Skin of body (tissue), 2 donors: ENCODE measurements around the gene RHEB. TPM values are rescaled to one million over a fixed set of nuclear protein-coding genes. Genes with fewer than 3 reads are reported as not detected.

ENCODE experiments used
- DNase-seq: peaks from one replicate; lab custom pipeline; 2025; lab: John Stamatoyannopoulos, UW
- total RNA-seq: library from RNA; depleted of rRNA; stranded (reverse); fragments of >200 nt; gene quantifications from one replicate; pipeline ENCODE4 v1.2.3, GENCODE V29; 2014

RHEB gene
- total RNA-seq, 1 donor from 2014 or later, result 63.0 TPM

DNA sequence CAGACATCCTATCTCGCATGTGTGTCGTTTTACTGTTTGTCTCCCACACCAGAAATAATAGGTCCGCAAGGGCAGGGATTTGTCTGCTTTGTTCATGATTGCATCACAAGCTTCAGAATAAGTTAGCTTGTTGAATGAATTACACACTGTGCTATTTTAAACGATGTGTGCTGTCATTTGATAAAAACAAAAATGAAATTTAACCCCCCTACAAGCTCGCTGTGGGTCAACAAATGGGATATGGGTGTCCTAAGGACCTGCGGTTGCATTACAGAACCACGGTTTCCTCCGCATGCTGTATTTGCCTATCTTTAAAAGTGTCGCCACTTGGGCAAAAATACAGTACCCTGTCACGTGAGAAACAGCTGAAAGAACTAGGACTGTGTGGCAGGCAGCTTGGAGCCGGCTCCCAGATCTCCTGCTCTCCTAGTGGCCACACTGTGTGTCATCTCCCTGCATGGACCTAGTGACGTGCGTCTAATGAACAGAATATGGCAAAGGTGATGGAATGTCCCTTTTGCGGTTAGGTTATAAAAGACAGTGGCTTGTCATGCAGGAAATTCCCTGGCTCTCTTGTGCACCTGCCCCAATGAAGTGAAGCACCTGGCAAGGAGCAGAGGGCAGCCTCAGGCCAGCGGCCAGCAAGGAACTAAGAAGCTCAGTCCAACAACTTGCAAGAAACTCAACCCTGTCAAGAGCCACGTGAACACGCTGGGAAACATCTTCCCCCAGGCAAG is 46.9 kb downstream of the RHEB start:
- no peak for DNase-seq

DNA sequence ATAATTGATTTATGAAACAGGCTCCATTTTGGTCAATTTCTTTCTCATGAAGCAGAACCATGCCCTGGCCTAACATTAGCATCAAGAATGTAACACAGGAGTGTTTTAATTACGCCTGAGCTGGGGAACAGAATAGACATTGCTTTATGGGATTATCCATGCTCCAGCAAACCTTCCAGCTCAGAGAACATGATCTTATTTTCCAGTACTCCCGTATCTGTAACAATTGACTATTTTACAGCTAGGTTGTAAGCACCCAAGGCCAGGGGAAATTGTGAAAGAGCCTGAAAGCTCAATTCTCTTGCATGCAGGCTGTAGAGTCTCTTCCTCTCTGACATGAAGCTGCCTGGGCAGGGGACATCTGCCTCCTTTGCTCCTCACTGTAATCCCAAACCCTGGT is 49.0 kb downstream of the RHEB start:
- DNase-seq, result no peak

DNA sequence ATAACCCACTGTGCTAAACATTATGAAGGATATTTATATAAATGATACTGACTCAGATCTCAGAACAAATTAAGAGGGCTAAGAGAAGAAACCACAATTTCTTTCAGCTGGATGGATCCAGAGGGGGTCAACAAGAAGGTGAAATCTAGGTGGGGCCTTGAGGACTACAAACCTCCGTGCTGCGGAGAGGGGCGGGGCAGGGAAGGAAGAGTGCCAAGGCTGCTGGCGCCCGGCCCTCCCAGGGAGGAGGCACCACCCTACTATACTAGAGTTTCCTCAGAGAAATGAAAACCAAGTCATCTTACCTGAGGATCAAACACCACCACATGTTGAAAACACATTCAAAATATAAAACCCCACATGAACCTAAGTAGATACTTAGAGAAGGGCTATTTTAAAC is 50.4 kb downstream of the RHEB start:
- DNase-seq, result no peak

DNA sequence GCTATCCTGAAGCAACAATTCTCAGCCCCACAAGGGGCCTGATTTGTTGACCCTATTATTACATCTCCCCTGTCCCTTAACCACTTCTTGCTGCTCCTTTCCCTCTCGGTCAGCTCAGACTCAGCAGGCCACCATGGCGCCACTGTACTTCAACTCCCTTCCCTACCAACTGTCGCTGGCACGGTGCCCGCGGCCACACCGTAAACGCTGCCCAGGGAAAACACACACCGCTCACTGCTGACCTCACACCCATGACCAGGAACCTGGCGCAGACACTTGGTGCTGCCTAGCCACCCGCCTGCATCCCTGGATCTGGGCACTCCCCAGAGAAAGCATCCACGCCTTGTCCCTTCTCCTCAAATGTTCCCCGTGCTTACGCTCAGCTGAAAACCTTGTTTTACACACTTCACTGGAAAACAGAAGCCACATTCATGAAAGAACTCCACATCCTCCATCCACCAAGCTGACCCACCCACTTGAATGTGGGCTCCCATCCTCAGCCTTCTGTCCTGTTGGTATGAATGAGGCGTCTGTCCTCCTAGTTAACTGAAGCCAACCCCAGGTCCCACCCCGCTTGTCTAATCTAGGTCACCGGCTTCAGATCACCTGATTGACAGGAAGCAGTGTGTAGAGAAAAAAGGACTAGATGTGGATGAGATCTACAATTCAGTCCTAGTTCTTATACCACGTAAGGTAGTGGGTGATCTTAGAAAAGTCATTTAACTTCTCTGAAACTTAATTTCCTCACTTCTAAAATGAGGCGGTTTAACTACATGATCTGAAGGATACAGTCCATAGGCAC is 51.3 kb downstream of the RHEB start:
- DNase-seq, result no peak

DNA sequence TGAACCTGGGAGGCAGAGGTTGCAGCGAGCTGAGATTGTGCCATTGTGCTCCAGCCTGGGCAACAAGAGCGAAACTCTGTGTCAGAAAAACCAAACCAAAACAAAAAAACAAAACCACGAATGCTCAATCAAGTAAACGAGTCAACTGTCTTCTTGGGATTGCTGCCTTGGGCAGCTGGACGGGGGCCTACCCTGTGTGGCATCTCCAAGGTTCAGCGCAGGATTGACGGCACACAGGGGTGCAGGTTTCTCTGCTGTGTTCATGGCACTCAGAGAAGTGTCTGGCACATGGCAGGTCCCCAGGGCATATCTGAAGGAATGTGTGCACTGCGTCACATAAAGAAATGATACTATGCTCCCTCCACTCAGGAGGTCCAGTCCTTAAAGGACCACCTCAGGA is 54.5 kb downstream of the RHEB start:
- DNase-seq, result no peak

DNA sequence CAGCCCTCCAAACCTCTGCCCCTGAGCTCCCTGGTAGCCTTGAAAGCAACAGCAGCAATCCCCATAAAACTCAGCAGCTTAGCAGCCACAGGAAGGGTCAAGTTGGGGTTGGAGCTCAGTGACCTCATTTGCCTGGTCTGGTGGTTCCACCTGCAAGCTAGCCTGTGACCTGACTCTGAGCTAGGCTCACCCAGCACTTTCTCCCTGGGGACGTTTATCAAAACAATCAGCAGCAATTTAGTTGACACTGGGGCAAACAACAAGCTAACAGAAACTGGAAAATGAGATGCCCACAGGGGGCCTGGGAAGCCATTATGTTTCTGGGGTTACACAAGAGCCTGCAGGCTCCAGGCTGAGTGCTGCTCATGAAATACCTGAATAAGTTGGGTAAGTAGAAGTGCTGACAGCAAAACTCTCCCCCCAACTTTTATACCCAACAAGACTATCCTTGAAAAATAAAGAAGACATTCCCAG is 57.4 kb downstream of the RHEB start:
- DNase-seq, result no peak

DNA sequence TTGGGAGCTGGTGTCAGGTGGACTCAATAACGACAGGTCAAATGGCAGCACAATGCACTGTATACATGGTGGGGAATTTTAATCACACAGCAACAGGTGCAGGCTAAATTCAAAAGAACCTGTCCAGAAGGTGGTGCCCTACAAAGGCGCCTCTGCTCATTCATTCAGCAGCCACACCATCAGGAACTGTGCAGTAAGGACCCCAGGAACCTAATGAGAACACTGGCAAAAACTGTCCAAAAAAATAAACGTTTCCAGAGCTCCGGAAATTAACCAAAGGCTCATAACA is 57.8 kb downstream of the RHEB start:
- no peak for DNase-seq

DNA sequence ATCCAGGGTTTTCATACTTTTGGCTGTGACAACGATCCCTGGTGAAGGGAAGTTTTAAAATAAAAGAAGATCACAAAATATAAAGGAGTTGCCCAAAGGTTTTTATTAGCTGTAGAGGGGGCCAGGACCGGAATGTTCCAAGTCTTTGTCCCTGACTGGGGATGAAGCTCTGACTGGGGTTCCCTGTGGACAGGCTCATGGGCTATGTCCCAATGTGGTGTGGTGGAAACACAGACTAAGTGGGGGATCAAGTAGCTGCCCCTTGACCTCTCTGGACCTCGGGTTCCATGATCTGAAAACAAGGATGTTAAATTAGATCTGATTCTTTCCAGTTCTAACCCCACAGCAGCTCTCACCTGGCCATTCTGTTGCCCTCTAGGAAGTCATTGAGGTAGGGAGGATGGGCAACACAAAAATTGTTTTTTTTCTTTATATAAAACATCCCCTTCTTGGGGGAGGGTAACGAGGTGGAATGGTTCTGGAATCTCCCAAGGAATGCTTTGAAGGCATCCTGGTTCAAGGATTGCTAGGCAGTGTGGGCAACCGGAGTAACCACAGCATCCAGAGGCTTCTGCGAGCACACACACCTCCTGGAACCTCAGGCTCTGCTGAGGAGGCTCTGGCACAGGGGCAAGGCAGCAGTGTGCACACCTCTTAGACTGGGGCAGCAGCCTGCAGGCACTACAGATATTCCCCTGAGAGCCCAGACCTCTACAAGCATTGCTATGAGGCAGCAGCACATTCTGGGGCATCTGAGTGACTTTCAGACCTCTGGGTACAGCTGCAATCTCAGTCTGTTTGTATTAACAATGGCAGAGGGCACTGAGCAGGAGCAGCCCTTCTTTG is 58.4 kb downstream of the RHEB start:
- DNase-seq, result no peak

DNA sequence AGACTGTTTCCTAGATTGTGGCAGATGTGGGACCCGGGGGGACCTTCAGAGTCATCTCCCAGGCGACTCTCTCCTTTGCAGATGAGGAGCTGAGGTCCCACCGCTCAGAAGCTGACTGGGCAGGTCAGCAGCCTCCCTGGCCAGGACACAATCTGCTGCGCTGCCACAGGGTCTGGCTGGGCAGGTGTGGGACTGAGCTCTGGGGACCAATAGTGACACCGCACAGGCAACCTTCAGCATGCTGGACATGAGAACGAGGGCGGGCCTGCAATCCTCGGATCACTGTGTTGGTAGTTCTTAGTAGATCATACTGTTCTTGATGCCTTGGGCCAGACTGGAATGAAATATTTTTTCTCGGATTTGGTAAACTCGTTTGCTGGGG is 59.2 kb downstream of the RHEB start:
- DNase-seq, result no peak

DNA sequence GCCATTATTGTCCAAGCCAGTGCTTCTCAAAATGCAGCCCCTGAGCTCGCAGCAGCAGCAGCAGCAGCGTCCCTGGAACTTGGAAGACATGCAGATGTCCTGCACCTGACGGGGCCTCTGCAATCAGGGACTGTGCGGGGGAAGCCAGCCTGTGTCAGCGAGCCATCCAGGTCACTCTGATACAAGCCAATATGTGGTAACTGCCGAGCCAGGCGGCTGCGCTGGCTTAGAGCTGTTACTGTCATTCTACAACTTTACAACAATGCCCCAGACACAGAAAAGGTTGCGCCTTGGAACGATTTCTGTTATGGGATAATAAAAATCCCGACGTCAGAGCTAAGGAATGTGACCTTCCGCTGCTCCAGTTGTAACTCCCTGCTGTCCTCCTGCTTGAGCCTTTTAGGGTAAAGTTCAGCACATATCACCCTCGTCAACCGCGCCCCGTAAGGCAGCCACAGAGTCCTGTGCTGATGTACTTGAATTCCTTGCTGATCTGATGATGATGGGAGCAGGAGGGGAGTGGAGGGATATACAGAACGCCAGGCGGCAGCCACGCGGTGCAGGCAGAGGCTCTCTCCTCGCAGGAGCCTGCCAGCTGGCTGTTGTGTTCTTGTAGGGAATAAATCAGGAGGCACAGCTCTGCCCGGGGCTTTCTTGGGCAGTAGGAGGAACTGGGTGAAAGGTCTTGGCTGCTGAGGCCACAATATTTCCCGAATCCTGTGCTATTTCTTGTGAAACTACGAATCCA is 59.8 kb downstream of the RHEB start:
- peak; percentile 68 for DNase-seq

DNA sequence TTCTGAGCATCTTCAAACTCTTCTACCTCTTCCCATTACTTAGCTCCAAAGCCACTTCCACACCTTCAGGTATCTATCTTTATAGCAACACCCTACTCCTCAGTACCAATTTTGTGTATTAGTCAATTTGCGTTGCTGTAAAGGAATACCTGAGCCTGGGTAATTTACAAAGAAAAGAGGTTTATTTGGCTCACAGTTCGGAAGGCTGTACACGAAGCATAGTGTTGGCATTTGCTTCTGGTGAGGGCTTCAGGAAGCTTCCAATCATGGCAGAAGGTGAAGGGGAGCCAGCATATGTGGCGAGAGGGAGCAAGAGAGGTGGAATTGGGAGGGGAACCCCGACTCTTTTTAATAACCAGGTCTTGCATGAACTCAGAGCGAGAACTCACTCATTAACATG is 62.2 kb downstream of the RHEB start:
- no peak for DNase-seq

DNA sequence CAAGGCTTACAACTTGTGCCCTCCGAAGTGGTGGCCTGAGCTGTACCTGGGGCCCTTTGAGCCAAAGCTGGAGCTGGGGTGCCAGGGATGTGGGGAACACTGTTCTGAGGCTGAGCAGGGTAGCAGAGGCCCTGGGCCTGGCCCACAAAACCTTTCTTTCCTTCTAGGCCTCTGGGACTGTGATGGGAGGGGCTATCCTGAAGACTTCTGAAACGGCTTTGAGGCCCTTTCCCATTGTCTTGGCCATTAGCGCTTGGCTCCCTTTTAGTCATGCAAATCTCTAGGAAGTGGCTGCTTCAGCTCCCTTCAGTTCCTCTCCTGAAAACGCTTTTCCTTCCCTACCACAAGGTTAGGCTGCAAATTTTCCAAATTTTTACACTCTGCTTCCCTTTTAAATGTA is 62.9 kb downstream of the RHEB start:
- DNase-seq, result no peak

DNA sequence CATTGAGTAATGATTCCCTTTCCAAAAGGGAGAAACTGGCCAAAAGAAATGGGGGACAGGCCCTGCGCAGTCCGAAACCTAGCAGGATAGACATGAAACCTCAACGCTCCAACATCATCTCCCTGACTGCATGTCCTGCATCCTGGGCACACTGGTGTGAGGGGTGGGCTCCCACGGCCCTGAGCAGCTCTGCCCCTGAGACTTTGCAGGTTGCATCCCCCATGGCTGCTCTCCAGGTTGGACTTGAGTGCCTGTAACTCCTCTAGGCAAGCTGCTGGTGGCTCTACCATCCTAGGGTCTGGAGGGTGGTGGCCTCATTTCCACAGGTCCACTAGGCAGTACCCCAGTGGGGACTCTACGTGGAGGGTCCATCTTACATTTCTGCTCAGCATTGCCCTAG is 63.4 kb downstream of the RHEB start:
- DNase-seq, result no peak

DNA sequence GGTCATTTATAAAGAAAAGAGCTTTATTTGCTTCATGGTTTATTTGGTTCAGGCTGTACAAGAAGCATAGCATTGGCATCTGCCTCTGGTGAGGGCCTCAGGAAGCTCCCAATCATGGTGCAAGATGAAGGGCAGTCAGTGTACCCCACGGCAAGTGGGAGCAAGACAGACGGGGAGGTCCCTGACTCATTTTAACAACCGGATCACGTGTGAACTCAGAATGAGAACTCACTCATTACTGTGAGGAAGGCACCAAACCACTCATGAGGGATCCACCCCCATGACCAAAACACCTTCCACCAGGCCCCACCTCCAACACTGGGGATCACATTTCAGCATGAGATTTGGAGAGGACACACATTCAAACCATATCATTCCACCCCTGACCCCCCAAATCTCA is 64.0 kb downstream of the RHEB start:
- DNase-seq, result no peak

DNA sequence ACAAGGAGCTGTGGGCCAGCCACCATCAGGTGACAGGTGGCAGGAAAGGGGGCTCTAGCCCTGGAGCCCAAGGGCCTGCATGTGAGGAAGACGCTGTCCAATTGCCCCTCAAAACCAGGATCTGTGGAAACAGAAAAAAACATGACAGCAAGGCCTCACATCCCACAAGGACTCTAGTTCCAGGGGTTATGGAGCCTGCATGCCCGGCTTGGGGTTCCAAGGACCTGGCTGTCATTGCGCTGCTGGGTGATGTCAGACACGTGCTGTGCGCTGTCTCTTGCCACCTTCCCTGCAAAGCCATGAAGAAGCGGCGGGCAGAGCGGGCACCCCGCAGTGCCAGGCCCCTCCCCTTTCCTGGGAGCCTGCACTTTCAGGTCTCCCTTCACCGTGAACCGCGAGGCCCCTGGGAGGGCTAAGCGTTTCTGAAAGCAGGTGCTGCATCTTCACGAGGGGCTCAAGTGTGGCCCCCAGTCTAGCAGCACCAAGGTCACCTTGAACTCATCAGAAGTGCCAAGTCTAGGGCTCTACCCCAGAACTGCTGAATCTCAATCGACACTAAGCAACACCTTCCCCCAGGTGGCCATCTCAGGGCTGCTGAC is 64.7 kb downstream of the RHEB start:
- DNase-seq, result no peak

DNA sequence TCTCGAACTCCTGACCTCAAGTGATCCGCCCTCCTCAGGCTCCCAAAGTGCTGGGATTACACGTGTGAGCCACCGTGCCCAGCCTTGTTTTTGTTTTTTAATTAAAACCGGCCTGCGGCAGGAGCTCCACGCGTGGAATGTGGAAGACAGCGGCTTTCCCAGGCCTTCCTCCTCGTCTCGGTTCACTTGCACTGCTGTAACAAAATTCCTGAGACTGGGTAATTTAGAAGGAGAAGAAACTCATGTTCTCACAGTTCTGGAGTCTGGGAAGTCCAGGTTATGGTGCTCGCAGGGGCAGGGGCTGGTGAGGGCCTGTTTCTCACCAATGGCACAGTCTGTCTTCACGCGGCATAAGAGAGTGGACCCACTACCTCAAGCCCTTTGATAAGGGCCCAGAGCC is 65.4 kb downstream of the RHEB start:
- DNase-seq, result no peak

DNA sequence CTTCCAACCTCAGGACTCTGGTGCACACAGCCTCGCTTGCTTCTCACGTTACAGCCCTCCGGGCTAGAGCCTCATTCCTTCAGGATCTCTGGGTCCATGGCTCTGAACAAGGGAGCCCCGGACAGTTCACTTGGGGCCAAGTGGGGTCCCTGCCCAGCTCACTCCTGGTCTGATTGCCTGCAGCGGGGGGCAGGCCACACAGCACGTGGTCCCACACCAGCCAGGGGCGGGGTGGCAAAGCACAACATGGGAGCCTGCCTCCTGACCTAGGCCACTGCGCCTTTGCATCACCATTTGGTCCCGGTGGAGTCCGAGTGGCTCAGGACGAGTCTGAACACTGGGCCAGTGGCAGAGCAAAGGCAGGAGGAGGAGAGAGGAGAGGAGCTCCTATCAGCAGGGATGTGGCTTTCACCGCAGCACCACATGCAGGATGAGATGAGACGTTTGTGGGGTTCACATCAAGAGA is 66.3 kb downstream of the RHEB start:
- no peak for DNase-seq

DNA sequence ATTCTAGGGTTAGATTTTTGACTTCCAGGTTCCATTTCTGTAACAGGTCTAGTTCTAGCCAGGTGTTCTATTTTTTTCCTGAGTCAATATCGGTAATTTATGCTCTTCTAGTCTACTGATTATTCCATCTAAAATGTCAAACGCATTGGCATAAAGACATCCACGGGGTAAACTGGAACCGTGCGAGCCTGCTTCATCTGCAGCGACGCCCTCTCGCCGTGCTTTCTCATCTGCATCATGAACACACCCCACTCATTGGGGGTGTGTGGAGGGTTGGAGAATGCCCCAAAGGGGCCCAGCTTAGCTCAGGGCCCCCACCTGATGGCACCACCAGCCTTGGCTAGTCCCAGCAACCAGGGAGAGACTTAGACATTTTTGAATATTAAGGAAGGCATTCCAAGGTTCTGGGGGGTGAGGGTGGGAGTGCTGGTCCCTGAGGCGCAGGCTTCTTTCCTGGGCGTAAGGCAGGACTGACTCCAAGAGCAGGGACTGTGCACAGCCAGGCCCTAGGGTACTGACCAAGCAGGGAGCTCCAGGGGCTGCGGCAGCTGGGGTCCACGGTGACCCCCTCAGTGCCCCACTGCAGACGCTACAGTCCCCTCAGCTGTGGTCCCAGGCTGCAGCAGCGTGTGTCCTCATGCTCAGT is 66.9 kb downstream of the RHEB start:
- no peak for DNase-seq

DNA sequence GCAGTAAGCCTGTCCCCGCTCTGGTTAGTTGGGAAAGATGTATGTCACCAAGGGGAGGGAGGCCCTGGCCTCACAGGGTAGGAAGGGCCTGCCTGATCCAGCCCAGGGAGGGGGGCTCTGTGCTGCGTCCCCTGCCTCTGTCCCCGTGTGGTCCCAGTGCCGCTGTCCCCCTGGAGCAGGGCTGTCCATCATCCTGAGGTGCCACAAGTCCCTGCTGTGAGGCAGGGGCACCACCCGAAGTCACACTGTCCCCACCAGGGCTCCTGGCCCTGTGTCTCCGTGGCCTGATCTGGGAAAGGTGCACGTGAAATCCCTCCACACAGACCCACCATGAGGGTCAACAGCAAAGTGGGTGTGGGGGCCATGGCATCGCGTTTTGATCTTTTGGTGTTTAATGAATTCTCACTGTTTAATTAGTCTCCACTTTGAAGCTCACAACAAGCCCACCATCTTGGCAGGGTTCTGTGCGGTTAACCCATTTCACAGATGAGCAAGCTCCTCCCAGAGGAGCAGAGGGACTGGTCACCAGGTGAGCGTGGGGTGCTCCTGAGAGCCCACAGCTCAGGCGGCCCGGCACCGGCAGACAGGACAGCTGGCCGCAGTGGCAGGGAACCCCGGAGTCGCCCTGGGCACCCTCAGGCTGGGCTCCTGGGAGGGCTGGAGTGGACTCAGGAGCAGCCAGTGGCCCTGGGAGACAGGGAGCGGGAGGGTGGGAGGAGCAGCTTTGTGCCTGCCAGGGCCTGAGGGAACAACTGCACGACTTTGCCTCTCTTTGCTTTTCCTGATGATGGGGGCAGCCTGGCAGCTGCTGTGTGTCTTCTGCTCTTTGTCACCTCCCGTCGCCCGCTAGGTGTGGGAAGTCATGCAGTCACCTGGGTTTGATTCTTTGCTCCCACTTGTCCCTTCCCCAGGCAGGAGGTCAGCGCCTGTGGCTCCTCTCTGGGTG is 67.8 kb downstream of the RHEB start:
- DNase-seq, result no peak
